GM20000 (cell line): ENCODE results near the gene MAMLD1.

Experiments used
- DNase-seq: peaks from one replicate; pipeline ENCODE4 v3.0.0; 2012; ENCODE audit warnings: low spot score
- CTCF ChIP-seq: IDR thresholded peaks from 2 replicates; pipeline ENCODE4 v1.5.1; 2012; ENCODE audit warnings: mild to moderate bottlenecking, control low read depth; ENCODE audit errors: extremely low read depth, missing control alignments

The MAMLD1 gene

GRCh38 chrX:150465881-150466775, 103.0 kb downstream of the MAMLD1 start:
- DNase-seq, result no peak
- TF ChIP-seq CTCF, result no peak

- no peak for DNase-seq
- TF ChIP-seq CTCF, result no peak
Observed at GRCh38 chrX:150472306-150472705, 109.2 kb downstream of the MAMLD1 start.

- no peak for TF ChIP-seq CTCF
Observed at GRCh38 chrX:150473371-150473770, 110.3 kb downstream of the MAMLD1 start.

GRCh38 chrX:150475461-150475860, 112.3 kb downstream of the MAMLD1 start:
- TF ChIP-seq CTCF, result no peak

More at GRCh38 chrX:150473371-150473770, 110.3 kb downstream of the MAMLD1 start:
- DNase-seq, result no peak

GRCh38 chrX:150476164-150476699, 113.1 kb downstream of the MAMLD1 start:
- no peak for DNase-seq

More at GRCh38 chrX:150475461-150475860, 112.3 kb downstream of the MAMLD1 start:
- DNase-seq, result no peak

GRCh38 chrX:150477371-150477770, 114.3 kb downstream of the MAMLD1 start:
- TF ChIP-seq CTCF, result no peak

More at GRCh38 chrX:150476164-150476699, 113.1 kb downstream of the MAMLD1 start:
- TF ChIP-seq CTCF, result no peak

More at GRCh38 chrX:150477371-150477770, 114.3 kb downstream of the MAMLD1 start:
- no peak for DNase-seq
